HG02759 (cell line): ENCODE data around the gene DPH1.

Experiments used
- ATAC-seq: cut with Tn5 transposase; IDR thresholded peaks from one replicate; pipeline ENCODE4 v1.9.1; 2021; ENCODE audit warnings: mild to moderate bottlenecking, moderate library complexity; ENCODE audit not compliant: unreplicated experiment

Gene DPH1

DNA sequence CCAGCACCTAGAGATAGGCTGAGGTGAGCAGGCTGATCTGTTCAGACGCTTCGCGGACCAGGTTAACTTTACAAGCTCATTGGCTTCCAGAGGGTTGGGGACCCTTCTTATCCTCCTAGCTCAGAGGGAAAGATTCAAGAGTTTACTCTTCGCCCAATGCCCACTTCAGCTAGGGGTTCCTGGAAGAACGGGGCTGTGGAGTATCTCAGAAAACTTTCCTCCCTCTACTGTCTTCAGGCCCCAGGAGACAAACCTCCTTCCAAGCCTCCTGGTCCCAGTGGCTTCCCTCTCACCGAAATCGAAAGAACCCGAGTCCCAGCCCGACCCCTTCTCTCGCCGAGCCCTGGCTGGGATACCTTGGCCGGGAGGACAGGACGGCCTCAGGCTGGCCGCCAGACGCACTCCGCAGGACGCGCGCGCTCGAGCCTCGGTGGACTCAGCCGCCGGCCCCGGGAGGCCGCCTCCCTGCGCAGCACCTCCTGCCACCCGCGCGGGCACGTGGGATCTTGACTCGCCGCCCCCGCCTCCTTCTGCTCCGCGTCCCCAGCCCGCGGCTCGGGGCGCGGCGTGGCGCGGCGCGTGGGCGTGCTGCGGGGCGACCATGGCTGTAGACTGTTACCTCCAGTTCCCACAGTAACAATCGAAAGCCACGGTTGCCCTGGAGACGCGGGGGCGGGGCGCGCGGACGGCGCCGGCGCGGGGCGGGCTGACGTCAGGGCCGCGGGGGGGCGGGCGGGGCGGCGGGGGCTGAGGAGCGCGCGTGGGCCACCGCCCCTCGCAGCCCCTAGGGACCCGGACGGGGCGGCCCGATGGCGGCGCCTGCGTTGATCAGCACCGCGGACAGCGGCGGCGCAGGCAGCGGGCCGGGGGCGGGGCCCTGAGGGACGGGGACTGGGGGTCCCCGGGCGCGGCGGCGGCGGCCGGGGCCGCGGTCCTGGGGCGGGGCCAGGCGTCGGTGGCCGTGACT is 19.7 kb downstream of the DPH1 start:
- ATAC-seq = peak; percentile 48

DNA sequence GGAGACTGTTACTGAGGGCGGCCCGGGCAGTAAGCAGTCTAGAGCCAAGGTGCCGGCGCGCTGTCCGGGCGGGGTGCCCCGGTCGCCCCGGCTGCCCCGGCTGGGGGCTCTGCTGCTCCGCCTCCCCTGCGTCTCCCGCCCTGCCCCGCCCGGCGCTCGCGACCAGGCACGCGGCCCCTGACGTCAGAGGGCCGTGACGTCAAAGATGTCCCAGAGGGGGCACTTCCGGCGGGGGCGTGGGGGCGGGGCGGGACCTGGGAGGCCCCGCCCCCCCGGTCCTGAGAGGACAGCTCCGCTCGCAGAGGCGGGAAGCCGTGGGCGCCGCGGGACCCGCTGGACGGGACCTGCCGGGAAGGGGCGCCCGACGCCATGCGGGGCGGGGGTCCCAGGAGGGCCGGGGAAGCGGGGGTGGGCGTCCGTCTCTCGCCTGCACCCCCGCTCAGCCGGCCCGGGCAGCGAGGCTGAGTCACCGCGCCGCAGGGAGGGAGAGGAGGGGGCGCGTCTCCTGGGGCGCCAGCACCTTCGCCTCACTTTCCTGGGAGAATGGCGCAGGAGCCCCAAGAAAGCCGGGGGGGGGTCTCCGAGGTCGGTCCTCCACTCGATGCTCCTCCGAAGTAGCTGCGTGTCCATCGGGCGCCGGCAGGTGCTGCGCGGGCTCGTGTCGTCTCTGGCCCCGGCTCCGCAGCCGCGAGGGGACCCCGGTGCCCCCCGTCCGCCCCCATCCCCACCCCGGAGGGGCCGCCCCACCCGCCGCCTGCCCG is 20.5 kb downstream of the DPH1 start:
- peak; percentile 14 for ATAC-seq

DNA sequence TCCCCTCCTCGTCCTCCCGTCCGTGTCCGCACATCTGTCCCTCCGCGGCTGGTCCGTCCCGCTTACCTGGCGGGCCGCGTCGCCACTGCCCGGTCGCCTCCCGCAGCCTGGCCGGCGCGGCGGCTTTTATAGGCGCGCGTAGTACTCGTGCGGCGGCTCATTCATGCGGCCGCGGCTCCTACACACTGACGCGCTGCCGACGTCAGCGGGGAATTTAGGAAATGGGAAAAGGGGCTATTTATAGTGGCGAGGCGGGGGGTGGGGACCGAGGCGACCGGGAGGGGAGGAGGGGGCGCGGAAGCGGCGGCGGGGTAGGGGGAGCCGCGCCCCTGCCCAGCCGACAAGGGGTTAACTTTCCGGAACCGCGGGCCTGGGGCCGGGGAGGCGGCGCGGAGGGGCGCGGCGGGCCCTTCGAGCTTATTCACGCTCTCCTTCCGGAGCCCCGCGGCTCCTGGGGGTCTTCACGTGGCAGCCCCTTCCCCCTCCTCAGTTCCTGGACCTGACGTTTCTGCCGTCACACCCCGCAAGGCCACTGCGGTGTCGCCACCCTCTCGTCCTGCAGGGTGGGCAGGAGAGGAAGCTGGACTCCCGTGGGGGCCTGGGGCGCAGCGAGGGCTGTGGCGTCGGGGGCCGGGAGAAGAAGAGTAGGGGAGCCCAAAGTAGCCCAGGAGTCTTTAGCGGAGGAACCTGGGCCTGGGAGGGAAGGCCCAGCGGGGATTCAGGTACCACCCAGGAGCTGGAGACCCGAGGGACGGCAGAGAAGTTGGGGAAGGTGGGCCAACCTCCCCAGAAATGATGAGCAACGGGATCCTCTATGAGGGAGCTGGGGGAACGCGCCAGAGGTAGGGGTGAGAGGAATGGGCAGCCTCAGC is 21.3 kb downstream of the DPH1 start:
- ATAC-seq = no peak

DNA sequence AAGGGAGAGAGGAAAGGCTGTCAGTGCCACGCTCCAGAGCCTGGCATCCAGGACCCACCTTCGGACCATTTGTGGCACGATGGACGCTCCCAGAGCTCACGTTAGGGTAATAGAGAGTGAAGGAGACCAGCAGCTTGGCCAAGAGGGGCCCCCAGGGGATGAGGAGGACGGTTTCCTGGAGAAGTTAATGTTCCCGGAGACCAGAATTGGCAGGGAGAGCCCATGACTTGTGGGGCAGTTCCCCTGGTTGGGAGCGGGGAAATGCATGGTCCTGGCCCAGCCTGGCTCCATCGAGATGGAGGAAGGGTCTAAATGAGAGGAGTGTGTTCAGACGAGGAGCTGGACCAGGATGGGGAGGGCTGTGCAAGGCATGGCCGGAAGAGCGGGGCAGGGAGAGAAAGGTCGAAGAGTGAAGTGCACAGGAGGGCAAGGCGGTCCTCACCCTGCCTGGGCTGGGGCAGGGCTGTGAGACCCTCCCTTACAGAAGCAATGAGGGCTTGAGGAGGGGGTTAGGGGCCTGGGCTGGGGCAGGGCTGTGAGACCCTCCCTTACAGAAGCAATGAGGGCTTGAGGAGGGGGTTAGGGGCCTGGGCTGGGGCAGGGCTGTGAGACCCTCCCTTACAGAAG is 22.1 kb downstream of the DPH1 start:
- no peak for ATAC-seq

DNA sequence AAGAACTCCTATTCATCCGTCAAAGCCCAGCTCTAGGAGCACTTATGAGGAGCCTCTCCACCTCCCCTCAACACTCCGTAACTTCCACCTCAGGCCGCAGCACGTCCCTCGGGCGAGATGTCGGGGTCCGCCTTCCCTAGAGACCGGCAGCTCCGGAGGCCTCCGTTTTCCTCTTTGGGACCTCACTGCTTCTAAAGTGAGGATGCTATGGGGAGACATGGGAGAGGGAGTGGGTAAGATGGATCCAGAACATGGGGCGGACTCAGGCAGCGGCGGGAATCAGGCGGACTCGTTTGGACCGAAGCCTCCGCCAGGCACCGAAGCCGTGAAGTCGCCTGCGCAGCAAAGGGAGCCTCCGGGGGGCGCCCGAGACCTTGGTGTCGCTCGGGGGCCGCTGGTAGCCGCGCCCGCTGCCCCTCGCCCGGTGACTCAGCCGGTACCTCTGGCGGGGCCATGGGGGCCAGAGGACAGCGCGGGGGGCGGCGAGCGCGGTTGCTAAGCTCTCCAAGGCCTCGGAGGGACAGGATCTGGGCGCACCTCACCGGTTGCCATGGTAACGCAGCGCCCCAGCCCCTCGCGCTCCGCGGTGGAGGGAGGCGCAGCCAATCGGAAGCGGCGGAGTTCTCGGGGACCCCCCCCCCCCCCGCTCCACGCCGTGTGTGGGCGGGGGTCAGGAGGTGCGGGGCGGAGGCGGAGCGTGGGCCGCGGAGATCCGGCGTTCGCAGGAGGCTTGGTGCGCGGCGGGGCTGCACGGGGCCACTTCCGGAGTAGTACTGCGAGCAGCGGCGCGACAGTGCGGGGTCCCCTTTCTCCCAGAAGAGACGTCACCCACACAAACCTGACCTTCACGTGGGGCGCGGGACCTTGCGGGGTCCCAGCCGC is 23.7 kb downstream of the DPH1 start:
- no peak for ATAC-seq

DNA sequence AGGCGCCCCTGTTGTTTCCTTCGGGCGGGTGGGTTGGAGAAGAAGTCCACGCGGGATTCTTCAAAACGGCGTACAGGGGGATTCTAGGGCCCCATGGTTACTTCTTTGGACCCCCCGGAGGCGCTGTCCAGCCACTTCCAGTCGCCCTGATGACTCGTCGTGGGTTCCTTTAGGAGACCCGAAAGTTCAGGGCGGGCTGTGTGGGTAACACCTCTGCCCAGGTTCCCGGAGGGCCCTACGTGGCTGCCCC is 24.2 kb downstream of the DPH1 start:
- ATAC-seq = no peak

DNA sequence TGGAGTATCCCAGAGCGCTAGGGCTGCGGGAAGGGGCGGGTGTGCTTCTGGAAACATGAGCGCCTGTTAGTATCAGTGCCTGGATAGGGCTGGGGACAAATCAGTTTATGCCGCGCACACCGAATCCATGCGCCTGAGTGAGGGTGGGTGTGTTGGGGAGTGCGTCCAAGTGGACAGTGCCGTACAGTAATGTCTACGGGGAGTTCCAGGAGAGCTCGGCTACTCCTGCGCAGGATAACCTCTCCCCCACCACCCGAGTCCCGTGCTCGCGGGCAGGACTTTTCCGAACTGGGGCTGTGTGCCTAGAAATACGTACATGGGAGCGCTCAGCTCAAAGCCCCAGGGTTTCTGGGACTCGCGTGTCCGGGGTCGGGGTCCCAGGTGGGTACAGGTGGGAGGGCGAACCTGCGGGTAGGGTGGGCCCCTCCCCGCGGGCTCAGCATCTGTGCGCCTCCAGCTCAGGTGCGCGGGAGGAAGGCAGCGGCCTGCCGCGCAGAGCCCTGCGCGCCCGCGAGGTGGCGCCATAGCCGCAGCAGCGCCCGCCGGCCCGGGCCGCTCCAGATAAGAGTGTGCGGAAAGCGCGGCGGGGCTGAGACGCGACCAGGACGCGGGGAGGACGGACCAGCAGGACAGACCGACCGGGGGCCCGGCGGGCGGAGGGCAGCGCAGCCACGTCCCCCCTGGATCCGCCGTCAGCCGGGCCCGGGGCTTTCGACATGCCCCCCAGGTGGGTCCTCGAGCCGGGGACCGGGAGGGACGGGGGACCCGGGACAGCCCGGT is 24.7 kb downstream of the DPH1 start, which contains the start of gene HIC1:
HIC1 (plus strand) TSS at position 592 of the 780 bp plus-strand sequence. CDS start 1,588 bp downstream, outside the sequence.
- peak; percentile 39 for ATAC-seq

DNA sequence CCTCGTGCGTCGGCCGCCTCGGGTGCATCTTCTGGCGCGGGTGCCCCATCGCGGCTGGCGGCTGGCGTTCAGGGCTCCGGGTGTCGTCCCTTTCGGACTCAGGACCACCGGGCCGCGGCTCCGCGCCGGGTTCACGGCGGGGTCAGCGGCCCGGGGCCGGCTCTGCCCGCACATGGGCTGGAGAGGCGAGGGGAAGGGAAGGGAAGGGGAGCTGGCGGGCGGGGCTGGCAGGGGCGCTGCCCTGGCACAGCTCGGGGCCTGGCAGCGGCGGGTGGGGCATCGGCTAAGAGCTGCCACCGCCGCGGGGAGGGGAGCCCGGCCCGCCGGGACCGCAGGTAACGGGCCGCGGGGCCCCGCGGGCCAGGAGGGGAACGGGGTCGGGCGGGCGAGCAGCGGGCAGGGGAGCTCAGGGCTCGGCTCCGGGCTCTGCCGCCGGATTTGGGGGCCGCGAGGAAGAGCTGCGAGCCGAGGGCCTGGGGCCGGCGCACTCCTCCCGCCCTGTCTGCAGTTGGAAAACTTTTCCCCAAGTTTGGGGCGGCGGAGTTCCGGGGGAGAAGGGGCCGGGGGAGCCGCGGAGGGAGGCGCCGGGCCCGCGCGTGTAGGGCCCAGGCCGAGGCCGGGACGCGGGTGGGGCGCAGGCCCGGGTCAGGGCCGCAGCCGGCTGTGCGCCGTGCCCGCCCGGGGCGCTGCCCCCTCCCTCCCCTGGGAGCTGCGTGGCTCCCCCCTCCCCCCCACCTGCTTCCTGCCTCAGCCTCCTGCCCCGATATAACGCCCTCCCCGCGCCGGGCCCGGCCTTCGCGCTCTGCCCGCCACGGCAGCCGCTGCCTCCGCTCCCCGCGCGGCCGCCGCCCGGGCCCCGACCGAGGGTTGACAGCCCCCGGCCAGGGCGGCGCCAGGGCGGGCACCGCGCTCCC is 25.6 kb downstream of the DPH1 start:
- ATAC-seq = peak; percentile 3

DNA sequence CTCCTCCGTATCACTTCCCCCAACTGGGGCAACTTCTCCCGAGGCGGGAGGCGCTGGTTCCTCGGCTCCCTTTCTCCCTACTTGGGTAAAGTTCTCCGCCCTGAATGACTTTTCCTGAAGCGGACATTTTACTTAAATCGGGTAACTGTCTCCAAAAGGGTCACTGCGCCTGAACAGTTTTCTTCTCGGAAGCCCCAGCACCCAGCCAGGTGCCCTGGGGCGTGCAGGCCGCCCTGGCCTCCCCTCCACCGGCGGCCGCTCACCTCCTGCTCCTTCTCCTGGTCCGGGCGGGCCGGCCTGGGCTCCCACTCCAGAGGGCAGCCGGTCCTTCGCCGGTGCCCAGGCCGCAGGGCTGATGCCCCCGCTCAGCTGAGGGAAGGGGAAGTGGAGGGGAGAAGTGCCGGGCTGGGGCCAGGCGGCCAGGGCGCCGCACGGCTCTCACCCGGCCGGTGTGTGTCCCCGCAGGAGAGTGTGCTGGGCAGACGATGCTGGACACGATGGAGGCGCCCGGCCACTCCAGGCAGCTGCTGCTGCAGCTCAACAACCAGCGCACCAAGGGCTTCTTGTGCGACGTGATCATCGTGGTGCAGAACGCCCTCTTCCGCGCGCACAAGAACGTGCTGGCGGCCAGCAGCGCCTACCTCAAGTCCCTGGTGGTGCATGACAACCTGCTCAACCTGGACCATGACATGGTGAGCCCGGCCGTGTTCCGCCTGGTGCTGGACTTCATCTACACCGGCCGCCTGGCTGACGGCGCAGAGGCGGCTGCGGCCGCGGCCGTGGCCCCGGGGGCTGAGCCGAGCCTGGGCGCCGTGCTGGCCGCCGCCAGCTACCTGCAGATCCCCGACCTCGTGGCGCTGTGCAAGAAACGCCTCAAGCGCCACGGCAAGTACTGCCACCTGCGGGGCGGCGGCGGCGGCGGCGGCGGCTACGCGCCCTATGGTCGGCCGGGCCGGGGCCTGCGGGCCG is 26.5 kb downstream of the DPH1 start:
- ATAC-seq = no peak

DNA sequence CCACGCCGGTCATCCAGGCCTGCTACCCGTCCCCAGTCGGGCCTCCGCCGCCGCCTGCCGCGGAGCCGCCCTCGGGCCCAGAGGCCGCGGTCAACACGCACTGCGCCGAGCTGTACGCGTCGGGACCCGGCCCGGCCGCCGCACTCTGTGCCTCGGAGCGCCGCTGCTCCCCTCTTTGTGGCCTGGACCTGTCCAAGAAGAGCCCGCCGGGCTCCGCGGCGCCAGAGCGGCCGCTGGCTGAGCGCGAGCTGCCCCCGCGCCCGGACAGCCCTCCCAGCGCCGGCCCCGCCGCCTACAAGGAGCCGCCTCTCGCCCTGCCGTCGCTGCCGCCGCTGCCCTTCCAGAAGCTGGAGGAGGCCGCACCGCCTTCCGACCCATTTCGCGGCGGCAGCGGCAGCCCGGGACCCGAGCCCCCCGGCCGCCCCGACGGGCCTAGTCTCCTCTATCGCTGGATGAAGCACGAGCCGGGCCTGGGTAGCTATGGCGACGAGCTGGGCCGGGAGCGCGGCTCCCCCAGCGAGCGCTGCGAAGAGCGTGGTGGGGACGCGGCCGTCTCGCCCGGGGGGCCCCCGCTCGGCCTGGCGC is 27.3 kb downstream of the DPH1 start:
- ATAC-seq = no peak

DNA sequence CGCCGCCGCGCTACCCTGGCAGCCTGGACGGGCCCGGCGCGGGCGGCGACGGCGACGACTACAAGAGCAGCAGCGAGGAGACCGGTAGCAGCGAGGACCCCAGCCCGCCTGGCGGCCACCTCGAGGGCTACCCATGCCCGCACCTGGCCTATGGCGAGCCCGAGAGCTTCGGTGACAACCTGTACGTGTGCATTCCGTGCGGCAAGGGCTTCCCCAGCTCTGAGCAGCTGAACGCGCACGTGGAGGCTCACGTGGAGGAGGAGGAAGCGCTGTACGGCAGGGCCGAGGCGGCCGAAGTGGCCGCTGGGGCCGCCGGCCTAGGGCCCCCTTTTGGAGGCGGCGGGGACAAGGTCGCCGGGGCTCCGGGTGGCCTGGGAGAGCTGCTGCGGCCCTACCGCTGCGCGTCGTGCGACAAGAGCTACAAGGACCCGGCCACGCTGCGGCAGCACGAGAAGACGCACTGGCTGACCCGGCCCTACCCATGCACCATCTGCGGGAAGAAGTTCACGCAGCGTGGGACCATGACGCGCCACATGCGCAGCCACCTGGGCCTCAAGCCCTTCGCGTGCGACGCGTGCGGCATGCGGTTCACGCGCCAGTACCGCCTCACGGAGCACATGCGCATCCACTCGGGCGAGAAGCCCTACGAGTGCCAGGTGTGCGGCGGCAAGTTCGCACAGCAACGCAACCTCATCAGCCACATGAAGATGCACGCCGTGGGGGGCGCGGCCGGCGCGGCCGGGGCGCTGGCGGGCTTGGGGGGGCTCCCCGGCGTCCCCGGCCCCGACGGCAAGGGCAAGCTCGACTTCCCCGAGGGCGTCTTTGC is 28.0 kb downstream of the DPH1 start:
- no peak for ATAC-seq

DNA sequence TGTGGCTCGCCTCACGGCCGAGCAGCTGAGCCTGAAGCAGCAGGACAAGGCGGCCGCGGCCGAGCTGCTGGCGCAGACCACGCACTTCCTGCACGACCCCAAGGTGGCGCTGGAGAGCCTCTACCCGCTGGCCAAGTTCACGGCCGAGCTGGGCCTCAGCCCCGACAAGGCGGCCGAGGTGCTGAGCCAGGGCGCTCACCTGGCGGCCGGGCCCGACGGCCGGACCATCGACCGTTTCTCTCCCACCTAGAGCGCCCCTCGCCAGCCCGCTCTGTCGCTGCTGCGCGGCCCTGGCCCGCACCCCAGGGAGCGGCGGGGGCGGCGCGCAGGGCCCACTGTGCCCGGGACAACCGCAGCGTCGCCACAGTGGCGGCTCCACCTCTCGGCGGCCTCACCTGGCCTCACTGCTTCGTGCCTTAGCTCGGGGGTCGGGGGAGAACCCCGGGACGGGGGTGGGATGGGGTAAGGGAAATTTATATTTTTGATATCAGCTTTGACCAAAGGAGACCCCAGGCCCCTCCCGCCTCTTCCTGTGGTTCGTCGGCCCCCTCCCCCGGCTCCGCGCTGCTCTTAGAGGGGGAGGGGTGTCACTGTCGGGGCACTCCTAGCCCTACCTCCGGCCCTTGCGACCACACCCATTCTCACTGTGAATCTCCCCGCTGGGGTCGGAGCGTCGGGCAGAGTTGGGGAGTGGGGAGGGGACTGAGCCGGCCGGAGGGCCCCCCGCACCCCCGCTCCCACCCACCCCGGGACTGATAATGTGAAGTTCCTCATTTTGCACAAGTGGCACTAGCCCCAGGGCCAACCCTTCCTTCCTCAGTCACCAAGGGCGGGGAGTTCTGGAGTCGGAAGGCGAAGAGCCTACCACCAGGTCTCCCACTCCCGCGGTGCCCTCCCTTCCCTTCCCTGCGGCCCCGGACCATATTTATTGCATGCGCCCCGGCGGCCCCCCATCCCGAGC is 28.9 kb downstream of the DPH1 start:
- no peak for ATAC-seq

DNA sequence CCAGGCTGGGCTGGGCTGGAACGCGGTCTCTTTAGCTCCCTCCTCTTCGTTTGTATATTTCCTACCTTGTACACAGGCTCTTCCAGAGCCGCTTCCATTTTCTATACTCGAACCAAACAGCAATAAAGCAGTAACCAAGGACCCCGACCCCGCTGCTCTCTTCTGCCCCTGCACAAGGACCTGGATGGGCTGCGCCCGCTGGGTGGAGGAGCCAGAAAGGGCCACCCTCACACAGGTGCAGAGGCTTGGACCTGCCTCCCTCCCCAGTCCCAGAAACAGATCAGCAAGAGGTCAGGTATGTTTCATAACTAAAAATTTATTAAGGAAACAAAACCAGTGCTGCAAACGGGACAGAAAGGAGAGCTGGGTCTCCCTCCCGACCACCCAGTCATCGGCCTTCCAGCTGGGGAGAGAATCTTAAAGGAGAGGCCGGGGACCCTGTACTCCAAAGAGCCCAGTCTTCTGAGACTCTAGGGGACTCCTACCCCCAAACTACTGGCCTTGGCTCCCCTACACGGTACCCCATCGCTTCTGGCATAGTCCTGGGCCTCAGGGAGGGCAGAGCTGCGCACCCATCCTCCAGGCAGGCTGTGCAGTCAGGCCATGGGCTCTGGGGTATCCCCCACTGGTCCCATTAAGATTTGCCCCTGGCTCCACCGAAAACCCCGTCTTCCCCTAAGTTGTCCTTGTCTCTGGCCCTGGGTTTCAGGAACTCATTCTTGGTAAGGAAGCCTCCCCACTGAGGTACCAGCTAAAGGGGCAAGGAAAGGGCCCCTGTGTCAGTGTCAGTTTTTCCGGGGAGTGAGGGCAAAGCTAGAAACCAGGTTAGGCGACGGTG is 29.8 kb downstream of the DPH1 start:
- ATAC-seq = no peak

DNA sequence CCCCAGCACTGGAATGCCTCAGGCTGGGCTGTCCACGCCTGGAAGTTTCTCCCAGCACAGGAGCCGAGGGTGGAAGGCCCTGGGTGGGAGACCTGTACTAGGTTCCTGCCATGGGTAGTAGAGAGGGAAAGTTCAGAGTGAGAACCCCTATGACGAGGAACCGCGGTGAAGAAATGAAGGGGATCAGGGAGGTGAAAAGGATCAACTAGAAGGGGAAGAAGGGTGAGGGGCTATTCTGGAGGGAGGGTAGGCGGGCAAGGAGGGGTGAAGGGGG is 30.4 kb downstream of the DPH1 start:
- no peak for ATAC-seq
